ENCODE data around the gene IGFN1. TPM values are rescaled to one million over a fixed set of nuclear protein-coding genes. Genes with fewer than 3 reads are reported as not detected.

The IGFN1 gene
- total and polyA plus RNA-seq, 9 of the 15 experiments (the other 6 are each of a cell fraction or from before 2014, with no cell fraction given), result 0.04 TPM; not detected in 8

DNA sequence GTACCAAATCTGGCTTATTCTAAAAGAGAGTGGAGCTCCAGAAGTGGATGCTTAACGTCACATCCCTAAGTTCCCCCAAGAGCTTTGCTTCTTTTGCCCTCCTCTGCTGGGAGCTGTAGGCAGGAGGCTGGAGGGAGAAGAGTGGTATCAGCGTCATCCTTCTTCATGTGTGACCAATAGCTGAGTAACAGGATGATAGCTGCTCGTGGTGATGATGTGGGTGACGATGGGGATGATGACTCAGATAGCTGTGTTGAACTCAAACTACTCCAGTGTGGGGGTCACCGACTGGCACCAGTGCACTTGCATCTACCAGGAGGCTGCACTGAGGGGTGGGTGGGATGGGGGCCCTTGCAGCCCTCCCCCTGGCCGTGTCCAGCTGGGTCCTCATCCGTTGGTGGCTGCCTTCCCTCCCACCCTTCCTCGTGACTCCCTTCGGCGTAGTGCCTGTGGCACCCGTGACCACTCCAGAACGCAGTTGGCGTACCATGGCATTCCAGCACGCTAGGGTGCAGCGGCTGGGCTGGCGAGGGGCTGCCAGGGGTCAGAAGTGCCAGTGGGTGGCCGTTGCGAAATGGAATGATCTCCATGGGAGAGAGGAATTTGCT, 1.1 kb downstream of the IGFN1 start:
- no peaks in the 10 kb centered on the region for H3K36me3 ChIP-seq (ENCODE audit: control insufficient read depth, insufficient read depth, low read length)
- H3K27ac ChIP-seq (ENCODE audit: extremely low read depth, low read depth, low read length), result no peak overlapping the region
- intact Hi-C loops (cut with micrococcal nuclease) (no loop called here), in situ Hi-C loops (cut with MboI) (no loop called here)
- no peaks in the 10 kb centered on the region for H3K9me1 ChIP-seq (ENCODE audit: control insufficient read depth, insufficient read depth, low read length)
- H3K9me3 ChIP-seq (replicated peaks; ENCODE audit: control insufficient read depth, insufficient read depth, low read depth, low read length), result no peaks in the 10 kb centered on the region
- peak; percentile 26 for FAIRE-seq
- no TSS peak for BruUV-seq (replicated peaks)
- no peak overlapping the region for H3K4me2 ChIP-seq (ENCODE audit: insufficient read depth, low read length)
- CTCF ChIA-PET (ENCODE audit: low intra/inter-chr PET ratio), result no interaction called here
- peaks cover 37 to 80% of the 10 kb centered on the region in 2 experiments for H3K27me3 ChIP-seq (ENCODE audit: control insufficient read depth in 2 of 2, insufficient read depth in 2 of 2, low read length in 2 of 2)
- no peak overlapping the region for H2AFZ ChIP-seq (ENCODE audit: low read depth, low read length)
- 0 out of 2 replicates have a peak, but pooled peaks cover 4% of the 10 kb centered on the region for H4K20me1 ChIP-seq (replicated peaks; ENCODE audit: control insufficient read depth, insufficient read depth, low read length)
- POLR2A ChIA-PET, result no interaction called here
- WGBS (ENCODE audit: insufficient coverage, low coverage, missing lambda C conversion rate), result under 1% methylated on average over 15 of the region's 18 CpGs
- peaks cover 0 to 6% of the 10 kb centered on the region in 2 experiments; a peak in 2 of 5 replicates for H3K4me1 ChIP-seq (replicated peaks in 1 of 2; ENCODE audit: control insufficient read depth in 2 of 2, insufficient read depth in 2 of 2, low read length in 2 of 2)
- H3K9ac ChIP-seq (ENCODE audit: insufficient read depth in 1 of 2, low read depth in 2 of 2, low read length in 2 of 2), result no peak overlapping the region
- no peaks in the 10 kb centered on the region for H3K79me2 ChIP-seq (ENCODE audit: control insufficient read depth, insufficient read depth, low read length)
- peak in 2 of 4 experiments; percentile 21 to 29 for DNase-seq (ENCODE audit: extremely low read depth in 1 of 4, low spot score in 3 of 4)
- no peak overlapping the region for H3K4me3 ChIP-seq
- ATAC-seq, result peak; percentile 19; the same call in 1 of the 3 replicates
- TF ChIP-seq, protein P1, sequence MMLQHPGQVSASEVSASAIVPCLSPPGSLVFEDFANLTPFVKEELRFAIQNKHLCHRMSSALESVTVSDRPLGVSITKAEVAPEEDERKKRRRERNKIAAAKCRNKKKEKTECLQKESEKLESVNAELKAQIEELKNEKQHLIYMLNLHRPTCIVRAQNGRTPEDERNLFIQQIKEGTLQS (IDR thresholded peaks at IDR 0.05), result peak; percentile 83
- TF ChIP-seq, protein P1 (CRISPR knock-in tag; conservative IDR thresholded peaks at IDR 0.05), result no peak
- TF ChIP-seq, protein P2, sequence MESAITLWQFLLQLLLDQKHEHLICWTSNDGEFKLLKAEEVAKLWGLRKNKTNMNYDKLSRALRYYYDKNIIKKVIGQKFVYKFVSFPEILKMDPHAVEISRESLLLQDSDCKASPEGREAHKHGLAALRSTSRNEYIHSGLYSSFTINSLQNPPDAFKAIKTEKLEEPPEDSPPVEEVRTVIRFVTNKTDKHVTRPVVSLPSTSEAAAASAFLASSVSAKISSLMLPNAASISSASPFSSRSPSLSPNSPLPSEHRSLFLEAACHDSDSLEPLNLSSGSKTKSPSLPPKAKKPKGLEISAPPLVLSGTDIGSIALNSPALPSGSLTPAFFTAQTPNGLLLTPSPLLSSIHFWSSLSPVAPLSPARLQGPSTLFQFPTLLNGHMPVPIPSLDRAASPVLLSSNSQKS (CRISPR knock-in tag; IDR thresholded peaks at IDR 0.05), result no peak
- TF ChIP-seq, protein P3, sequence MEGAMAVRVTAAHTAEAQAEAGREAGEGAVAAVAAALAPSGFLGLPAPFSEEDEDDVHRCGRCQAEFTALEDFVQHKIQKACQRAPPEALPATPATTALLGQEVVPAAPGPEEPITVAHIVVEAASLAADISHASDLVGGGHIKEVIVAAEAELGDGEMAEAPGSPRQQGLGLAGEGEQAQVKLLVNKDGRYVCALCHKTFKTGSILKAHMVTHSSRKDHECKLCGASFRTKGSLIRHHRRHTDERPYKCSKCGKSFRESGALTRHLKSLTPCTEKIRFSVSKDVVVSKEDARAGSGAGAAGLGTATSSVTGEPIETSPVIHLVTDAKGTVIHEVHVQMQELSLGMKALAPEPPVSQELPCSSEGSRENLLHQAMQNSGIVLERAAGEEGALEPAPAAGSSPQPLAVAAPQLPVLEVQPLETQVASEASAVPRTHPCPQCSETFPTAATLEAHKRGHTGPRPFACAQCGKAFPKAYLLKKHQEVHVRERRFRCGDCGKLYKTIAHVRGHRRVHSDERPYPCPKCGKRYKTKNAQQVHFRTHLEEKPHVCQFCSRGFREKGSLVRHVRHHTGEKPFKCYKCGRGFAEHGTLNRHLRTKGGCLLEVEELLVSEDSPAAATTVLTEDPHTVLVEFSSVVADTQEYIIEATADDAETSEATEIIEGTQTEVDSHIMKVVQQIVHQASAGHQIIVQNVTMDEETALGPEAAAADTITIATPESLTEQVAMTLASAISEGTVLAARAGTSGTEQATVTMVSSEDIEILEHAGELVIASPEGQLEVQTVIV (CRISPR knock-in tag; IDR thresholded peaks at IDR 0.05; ENCODE audit: borderline replicate concordance), result no peak
- TF ChIP-seq FOXM1 (IDR thresholded peaks at IDR 0.05; ENCODE audit: low read depth) (no peak), FOXM1 (CRISPR knock-in tag; IDR thresholded peaks at IDR 0.05; ENCODE audit: low read depth) (no peak), CREM (IDR thresholded peaks at IDR 0.05; ENCODE audit: low read depth) (peak; percentile 79), STAT5A (IDR thresholded peaks at IDR 0.05; ENCODE audit: borderline replicate concordance, low read length) (no peak), RBBP5 (IDR thresholded peaks at IDR 0.05; ENCODE audit: borderline replicate concordance, insufficient read depth, low read length, poor library complexity, severe bottlenecking) (no peak), RFX7 (CRISPR knock-in tag; IDR thresholded peaks at IDR 0.05) (no peak), RCOR1 (IDR thresholded peaks at IDR 0.05; ENCODE audit: borderline replicate concordance in 1 of 2, low read depth in 2 of 2, low read length in 2 of 2) (peak in 1 of 2 experiments; percentile 60; a peak in 1 of 4 replicates), JUN (IDR thresholded peaks at IDR 0.05; ENCODE audit: borderline replicate concordance, low read depth, low read length) (peak; percentile 86; the same call in 1 of the 2 replicates), JUN (CRISPR knock-in tag; IDR thresholded peaks at IDR 0.05; ENCODE audit: borderline replicate concordance) (no peak), NFE2 (IDR thresholded peaks at IDR 0.05; ENCODE audit: low read depth) (peak; percentile 4; the same call in 1 of the 2 replicates), FOSL1 (tag; conservative IDR thresholded peaks at IDR 0.05) (peak; percentile 98), CEBPB (tag; IDR thresholded peaks at IDR 0.05) (0 out of 2 replicates have a peak, but pooled peaks have one; percentile 16), BHLHE40 (IDR thresholded peaks at IDR 0.05; ENCODE audit: low read length) (peak; percentile 20; the same call in 1 of the 2 replicates)

Data from K562 (cell line).